Measurements from ENCODE around the gene SORBS1.

- TF ChIP-seq CTCF (IDR thresholded peaks at IDR 0.05) = no peak
- TF ChIP-seq EZH2 (IDR thresholded peaks at IDR 0.05) = no peak
Observed at GRCh38 chr10:95265572-95265971, 295.6 kb downstream of the SORBS1 start.

Measured in neural progenitor cell (in vitro differentiated cells).